Measurements from ENCODE around the gene TPCN1.

Gene TPCN1

DNA sequence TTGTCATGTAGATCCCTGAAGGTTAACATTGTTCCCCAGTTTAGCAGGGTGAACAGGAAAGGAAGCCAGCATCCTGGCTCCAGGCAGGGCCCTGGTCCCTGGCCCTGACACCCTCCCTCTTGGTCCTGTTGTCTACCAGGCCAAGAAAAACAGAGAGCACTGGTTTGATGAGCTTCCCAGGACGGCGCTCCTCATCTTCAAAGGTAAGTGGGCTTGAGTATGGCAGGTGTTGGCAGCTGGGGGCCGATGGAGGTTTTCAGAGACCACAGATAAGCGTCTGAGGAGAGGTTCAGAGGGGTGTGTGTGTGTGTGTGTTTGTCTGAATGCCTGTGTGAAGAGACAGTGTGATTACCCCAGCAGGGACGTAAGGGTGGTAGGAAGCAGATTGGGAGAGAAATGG is 57.4 kb downstream of the TPCN1 start:
- no peak for DNase-seq (ENCODE audit: low read depth in 2 of 3, low spot score in 2 of 3)

DNA sequence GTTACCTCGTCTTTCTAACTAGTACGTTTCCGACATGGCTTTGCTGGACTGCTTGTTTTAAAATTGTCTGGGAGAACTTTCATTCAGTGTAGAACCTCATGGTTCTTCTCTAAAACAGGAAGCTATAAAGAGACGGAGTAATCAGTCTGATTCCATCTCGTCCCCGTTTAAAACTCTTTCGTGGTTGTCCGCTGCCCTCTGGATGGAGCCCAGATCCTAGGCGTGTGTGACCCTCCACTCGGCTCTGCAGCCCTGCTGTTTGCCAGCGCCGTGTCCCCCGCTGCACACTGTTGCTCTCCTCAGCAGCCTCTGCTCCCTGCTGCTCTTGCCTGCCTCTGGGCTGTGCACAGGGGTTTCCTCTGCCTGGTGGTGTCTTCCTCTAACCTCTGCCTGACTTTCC is 63.5 kb downstream of the TPCN1 start:
- no peak for DNase-seq (ENCODE audit: low read depth in 2 of 3, low spot score in 2 of 3)

DNA sequence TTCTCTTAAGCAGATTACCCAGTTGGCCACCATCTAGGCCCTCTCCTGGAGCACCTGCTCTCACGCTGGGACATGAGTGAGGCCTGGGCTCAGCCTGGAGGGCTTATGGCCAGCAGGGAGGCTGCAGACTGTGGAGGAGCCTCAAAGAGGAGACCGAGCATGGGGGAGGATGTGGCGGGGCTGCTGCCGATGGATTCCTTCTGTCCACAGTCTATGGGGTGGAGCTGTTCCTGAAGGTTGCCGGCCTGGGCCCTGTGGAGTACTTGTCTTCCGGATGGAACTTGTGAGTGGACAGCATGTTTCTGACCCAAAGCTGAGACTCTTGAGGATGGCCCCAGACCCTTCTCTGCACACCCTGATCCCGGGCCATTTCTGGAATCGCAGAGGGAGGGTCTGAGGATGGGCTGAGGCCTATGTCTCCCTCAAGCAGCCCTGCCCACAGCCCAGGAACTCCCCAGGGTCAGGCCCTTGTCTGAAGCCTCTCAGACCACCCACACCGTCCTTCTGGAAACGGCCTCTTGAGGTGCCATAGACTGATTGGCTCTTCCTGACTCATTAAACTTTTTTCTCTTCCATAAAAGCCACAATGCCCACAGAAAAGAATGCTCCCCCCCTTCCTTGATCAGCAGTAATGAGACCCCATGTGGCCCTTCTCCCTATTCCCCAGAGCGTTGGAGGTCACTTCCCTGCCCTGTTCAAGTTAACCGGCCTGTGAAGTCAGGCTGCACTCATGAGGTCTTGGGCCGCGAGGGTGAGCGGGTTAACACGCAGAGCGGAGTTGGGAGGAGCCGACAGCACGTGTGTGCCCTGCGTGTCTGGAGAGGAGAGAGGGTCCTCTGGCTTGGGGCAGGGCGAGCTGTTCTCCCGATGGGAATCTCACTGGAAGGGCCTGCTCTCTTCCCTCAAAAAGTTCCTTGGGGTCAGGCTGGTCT is 64.7 kb downstream of the TPCN1 start:
- no peak for DNase-seq (ENCODE audit: low read depth in 2 of 3, low spot score in 2 of 3)

DNA sequence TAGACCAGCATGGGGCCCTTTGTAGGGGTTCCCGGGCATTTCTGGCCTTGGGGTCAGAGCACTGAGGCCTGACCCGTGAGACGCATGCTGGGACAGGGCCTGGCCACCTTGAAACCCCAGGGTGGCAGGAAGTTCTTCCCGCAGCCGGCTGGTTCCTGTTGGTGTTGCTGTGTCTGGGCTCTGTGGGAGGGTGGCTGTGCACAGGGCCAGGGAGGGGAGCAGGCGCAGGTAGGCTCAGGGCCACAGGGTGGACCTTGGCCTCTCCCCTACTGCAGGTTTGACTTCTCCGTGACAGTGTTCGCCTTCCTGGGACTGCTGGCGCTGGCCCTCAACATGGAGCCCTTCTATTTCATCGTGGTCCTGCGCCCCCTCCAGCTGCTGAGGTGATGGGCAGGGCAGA is 65.4 kb downstream of the TPCN1 start:
- DNase-seq (ENCODE audit: low read depth in 2 of 3, low spot score in 2 of 3): no peak

DNA sequence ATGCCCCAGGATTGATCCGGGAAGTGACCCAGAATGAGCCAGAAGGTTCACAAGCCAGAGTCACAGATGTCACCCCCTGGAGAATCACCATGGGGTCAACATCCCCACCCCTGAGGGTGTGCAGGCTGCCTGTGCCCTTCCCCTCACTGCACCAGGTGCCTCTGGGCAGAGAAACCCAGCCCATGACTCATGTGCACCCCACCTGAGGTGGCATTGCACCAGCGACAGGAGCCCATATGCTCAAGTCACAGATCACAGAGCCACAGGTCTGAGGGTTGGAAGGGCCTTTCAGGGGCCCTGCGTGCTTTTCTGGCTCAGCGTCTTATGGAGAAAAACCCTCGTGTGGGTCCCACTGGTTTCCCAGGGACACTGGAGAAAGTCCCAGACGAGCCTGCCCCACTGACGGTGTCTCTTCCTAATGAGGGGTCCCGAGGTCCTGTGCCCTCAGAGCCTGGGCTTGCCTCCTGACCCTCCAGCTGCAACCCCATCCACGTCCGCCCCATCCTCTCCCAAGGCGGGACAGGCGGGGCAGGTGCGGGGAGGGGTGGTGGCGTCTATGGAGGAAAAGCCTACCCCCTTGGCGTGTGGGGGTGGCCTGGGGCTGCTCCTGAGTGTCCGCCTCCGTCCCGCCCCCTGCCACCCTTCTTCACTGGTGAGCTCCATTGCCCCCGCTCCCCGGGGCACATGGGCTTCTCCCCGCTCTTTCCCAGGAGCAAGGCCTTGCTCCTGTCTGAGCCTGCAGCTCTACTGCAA is 66.1 kb downstream of the TPCN1 start:
- DNase-seq (ENCODE audit: low read depth in 2 of 3, low spot score in 2 of 3): no peak

DNA sequence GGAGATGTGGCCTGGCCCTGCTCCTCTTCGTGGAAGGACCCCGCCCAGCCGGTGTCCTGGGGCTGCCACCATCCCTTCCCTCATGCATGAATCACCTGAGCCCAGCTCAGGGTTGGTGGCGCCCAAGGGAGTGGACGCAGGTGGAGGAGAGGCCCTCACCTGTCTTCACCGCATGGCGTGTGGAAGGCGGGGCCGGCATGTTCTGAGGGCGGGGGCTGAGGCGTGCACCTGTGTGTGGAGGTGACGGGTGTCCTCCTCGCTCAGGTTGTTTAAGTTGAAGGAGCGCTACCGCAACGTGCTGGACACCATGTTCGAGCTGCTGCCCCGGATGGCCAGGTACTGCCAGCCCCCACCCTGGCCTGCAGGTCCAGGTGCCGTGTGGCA is 66.6 kb downstream of the TPCN1 start:
- DNase-seq (ENCODE audit: low read depth in 2 of 3, low spot score in 2 of 3): no peak

DNA sequence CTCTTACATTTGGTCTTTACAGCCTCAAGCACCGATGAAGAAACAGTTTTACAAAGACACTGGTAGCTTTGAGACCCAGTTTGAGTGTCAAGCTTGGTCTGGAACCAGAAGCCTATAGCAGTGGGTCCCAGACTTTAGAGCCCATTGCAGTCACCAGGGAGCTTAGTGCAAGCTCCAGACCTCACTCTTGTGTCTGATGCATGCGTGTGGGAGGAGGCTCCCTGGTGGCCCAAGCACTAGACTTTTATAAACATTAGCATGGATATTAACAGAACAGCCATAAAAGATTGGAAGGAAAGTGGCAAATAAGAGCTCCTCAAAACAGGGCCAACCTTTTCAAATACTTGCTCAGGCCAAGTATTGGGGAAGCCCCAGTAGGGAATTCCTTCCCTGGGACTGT is 68.1 kb downstream of the TPCN1 start:
- DNase-seq (ENCODE audit: low read depth in 2 of 3, low spot score in 2 of 3): no peak

DNA sequence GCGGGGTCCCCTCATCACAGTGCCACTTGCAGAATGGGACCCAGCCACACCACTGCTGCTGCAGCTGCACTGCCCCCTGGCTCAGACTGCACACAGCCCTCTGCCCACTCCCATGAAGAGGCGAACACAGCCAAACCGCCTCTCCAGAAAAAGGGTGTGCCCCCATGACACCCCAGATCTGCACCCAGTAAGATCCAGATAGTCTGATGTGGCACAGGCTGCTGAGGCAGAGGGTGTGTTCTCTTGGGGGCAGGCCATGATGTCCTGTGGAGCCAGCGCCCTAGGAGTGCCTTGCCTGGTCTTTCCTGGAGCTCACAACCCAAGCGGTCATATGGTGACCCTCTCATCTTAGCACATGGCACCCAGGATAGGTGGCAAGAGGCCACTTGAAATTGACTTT is 69.2 kb downstream of the TPCN1 start:
- DNase-seq (ENCODE audit: low read depth in 2 of 3, low spot score in 2 of 3): no peak

DNA sequence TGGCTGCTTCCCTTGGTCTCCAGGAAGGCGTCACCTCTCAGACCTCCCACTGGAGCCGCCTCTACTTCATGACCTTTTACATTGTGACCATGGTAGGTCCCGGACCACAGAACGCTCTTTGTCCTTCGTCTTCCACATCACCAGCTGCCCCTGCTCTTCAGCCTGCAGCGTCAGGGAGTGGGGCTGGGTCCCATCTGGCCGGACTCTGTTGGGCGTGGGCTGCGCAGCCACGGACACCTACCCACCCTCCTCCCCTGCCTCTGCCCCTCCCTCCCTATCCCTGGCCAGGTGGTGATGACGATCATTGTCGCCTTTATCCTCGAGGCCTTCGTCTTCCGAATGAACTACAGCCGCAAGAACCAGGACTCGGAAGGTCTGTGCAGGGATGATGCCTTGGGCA is 70.3 kb downstream of the TPCN1 start:
- no peak for DNase-seq (ENCODE audit: low read depth in 2 of 3, low spot score in 2 of 3)

DNA sequence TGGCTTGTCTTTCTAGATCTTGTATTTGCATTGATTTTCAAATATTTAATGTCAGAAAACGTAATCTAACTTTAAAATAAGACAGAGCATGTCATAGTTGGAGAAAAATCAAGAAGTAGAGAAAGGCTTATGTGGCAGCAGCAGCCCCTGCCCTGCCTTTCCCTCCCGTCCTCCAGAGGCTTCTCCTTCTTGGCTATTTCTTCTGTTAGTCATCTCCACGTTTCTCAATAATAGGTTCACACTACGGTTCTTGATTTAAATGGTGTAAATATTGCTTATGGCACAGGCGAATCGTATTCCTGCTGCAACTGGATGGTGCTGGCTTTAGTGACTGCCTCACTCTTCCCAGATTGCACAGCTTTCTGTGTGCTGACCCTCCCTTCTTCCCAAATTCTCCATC is 70.8 kb downstream of the TPCN1 start:
- DNase-seq (ENCODE audit: low read depth in 2 of 3, low spot score in 2 of 3): no peak

DNA sequence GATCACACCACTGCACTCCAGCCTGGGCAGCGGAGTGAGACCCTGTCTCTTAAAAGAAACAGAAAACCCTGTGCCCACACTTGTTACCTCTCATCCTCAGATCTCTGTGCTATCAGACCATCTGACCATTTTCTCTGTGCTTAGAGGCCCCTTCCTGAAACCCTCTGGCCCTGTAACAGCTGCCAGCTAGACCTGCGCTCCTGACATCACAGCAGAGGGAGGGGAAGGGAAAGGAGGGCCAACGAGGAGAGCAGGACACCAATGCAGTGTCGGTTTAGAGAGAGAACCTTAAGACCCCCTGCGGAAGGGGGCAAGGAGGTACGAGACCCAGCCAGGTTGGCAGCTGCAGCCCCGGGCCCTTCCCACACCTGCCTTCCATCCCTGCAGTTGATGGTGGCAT is 71.3 kb downstream of the TPCN1 start:
- DNase-seq (ENCODE audit: low read depth in 2 of 3, low spot score in 2 of 3): no peak

DNA sequence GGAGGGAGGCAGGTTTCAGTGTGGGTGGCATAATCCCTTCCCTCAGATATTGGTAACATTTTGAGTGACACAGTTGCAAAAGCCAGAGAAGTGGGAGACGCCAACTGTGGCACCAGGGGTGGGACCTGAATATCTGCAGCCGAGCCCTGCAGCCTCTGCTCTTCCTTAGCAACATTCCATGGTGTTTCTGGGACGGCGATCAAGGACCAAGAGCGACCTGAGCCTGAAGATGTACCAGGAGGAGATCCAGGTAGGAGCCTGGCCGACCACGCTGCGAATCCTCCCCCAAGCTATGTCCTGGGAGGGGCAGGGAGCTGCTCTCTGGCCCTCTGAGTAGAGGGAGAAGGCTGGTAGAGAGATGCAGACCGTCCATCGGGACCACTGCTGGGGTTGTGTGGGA is 71.8 kb downstream of the TPCN1 start:
- DNase-seq (ENCODE audit: low read depth in 2 of 3, low spot score in 2 of 3): no peak

DNA sequence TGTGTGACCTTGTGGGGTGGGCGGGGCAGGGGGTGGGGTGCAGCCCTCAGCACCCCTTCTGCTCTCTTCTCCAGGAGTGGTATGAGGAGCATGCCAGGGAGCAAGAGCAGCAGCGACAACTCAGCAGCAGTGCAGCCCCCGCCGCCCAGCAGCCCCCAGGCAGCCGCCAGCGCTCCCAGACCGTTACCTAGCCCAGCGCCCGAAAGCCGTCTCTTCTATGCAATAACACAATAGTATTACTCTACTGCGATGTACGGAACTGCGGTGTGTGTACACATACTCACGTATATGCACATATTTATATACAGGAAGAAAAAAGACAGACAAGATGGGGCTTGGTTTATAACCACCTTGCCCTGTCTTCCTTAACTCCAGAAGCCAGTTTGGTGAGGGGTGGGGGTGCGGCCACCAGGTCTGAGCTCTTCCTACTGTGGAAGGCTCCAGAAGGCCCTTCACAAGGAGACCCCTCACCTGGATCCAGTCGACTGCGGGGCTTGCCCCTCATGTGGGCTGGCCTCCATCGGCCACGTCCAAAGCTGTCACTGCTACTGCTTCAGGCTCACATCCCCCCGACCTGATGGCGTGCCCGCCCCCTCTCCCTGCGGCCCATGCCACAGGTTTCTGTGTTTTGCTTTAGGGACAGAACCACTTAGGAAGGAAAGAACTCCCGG is 74.8 kb downstream of the TPCN1 start:
- DNase-seq (ENCODE audit: low read depth in 2 of 3, low spot score in 2 of 3): no peak

DNA sequence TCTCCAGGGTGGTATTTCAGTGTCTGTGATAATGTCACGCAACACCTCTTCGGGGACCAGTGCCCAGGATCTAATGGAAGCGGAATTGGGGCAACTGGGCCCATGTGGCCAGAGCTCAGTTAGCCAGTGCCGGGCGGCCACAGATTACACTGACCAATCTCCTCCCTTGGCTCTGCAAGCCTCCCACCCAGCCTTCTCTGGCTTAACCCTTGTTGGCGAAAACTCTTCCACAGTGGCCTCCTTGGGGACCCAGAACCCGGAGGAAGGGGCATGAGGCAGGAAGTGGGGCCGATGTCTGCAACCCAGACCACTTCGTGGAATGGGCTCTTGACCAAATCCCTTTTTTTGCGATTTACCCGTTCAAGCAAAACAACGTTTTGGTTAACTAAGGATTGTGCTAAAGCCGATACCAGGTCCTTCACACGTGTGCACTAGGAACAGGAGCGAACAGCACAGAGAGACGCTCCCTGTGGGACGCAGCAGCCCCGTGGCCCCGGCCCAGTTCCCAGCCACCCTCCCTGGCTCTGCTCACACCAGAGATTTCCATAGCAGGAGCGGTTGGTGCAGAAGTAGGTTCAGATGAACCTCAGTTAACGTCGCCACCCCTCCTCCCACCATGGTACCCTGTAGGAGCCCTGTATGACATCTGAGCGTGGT is 75.4 kb downstream of the TPCN1 start:
- no peak for DNase-seq (ENCODE audit: low read depth in 2 of 3, low spot score in 2 of 3)

DNA sequence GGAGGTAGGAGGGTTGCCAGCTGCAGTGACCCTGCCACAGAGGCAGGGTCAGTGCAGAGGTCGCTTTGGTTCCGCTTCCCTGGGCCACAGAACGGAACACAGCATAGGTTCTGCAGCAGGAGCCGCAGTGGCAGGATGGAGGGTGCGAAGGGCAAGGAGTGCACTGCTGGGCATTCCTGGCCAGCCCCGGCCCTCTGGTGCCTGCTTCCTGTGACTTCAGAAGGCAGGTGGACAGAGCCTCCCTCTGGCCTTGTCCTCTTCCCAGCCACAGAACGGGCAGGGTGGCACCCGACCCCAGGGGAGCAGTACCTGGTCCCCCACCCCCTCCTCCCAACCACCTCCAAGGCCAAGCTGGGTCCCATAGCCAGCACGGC is 75.9 kb downstream of the TPCN1 start:
- no peak for DNase-seq (ENCODE audit: low read depth in 2 of 3, low spot score in 2 of 3)

DNA sequence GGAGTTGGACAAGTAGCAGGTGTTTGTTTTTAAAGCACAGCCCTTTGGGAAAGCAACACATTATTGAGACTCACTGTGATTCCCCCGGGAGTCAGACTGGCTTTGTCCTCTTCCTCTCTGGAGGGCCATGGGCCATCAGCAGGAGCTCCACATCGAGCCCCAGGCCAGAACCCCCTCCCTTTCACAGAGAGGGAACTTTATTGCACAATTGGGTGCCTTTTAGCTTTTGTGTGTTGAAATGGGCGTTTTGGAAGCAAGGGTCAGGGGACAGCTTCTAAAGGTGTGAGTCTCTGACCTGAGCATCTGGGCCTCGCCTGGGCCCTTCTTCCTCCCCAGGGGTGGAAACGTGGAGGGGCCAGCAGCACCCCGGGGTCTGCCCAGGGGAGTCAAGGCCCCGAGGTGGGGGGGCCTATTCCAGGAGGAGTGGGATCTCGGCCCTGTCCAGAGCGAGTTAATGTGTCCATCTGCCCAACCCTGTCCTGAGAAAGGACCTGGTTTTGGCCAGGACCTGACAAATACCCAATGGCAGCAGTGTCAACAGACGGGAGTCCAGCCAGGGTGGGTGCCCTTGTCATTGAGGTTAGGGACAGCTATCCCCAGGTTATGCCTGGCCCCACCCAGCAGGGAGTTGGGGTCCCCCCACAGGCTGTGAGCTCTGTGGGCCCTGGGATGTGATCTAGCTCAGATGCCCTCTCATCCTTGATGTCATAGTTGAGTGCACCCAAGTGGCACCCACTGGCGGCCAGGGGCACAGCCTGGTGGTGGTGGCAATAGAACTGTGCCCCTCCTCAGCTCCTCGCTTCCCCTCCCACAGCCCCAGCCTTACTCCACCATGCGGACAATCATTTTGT is 76.6 kb downstream of the TPCN1 start:
- DNase-seq (ENCODE audit: low read depth in 2 of 3, low spot score in 2 of 3): no peak

DNA sequence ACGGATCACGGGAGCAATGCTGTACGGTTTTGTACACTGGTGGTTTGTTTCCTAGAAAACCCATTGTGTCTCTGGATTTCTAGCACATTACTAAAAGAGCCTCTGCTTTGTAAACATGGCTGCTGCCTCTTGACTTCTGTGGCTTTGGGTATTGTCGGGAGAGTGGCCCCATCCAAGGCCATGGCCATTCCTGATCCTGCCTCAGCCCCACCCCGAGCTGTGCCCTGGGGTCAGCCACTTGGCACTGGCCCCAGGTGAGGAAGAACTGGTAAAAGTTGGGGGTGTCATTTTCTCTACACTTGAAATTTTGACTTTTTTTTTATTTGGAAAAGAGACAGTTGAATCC is 77.2 kb downstream of the TPCN1 start:
- DNase-seq (ENCODE audit: low read depth in 2 of 3, low spot score in 2 of 3): no peak

DNA sequence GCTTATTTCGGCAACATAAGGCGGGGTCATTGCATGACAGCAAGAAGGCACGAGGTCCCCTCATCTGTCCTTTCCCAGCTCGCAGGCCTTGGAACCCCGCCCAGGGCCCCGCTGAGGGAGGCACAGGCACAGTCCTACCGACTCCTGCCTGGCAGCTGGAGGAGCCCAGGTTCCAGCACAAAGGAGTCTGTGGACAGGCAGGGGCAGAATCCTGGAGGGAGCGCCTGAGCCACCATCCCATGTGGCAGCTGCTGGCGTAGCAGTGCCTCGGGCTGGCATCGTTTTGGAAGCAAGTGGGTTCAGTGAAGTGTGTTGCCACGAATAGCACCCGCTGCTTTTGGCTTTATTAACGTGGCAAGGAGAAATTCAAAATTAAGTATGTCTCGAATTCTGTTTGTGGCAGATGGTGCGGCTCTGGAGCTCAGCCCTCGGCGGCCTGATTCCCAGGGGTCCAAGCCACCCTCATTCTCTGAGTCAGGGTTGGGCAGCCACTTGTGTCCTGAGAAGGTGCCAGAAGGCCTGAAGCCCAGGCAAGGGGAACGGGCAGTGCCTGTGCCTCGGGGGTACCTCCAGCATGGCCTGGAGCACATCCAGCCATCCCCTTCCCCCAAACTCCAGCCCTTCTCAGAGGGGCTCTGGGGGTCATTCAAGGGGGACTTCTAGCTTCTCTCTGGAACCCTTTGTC is 77.7 kb downstream of the TPCN1 start:
- DNase-seq (ENCODE audit: low read depth in 2 of 3, low spot score in 2 of 3): no peak

DNA sequence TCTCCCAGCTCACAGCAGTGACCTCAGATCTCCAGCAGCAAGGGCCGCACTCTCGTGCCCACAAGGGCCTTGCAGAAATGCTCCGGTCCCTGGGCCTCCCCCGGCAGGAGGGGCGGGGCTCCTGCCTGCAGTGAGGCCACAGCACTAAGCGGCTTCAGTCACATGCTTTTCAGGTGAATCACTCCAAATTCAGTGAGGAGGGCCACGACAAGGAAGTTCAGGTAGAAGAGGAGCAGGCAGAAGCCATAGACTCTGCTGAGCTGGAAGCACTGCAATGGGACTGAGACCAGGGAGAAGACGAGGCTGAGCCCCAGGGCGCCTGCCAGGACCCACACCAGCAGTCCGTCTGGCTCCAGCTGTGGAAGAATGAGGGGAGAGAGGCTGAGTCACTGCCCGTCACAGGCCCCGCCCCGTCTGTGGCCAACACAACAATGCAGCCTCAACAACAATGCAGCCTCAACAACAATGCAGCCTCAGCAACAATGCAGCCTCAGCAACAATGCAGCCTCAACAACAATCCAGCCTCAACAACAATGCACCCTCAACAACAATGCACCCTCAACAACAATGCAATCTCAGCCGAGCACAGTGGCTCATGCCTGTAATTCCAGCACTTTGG is 78.5 kb downstream of the TPCN1 start:
- no peak for DNase-seq (ENCODE audit: low read depth in 2 of 3, low spot score in 2 of 3)

DNA sequence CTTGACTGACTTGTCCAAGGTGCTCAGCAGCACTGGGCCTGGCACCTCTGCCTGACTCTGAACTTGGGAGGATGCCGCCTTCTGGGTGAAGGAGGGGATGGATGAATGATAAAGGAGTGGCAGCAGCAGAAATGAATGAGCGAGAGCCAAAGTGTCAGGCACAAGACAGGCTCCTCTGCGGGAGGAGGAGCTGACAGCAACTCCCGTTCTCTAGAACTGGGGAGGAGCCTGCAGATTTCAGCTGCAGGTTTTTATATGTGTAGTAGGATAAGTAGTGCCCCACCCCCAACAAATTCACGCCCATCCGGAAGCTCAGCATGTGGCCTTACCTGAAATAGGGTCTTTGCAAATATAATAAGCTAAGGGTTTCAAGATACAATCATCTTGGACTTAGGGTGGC is 80.5 kb downstream of the TPCN1 start:
- no peak for DNase-seq (ENCODE audit: low read depth in 2 of 3, low spot score in 2 of 3)

Measured in activated CD8-positive, alpha-beta memory T cell treated with anti-CD3 and anti-CD28 coated beads for 48 hours (primary cell).